NCI-H524 treated with DMSO at 0.1 percent for 48 hours (cell line): ENCODE results near the gene RNF14.

Experiments
- DNase-seq: peaks from one replicate; lab custom pipeline; 2025; lab: John Stamatoyannopoulos, UW

The RNF14 gene

DNA sequence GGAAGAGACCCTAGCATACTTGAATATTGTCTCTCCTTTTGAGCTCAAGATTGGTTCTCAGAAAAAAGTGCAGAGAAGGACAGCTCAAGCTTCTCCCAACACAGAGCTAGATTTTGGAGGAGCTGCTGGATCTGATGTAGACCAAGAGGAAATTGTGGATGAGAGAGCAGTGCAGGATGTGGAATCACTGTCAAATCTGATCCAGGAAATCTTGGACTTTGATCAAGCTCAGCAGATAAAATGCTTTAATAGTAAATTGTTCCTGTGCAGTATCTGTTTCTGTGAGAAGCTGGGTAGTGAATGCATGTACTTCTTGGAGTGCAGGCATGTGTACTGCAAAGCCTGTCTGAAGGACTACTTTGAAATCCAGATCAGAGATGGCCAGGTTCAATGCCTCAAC, 9.5 kb downstream of the RNF14 start:
- no peak for DNase-seq

- DNase-seq: no peak
Observed at GRCh38 chr5:141982626-141983025, 13.7 kb downstream of the RNF14 start.

GRCh38 chr5:141986072-141986471, 17.2 kb downstream of the RNF14 start:
- no peak for DNase-seq

- no peak for DNase-seq
Observed at GRCh38 chr5:141989720-141990119, 20.8 kb downstream of the RNF14 start.

DNA sequence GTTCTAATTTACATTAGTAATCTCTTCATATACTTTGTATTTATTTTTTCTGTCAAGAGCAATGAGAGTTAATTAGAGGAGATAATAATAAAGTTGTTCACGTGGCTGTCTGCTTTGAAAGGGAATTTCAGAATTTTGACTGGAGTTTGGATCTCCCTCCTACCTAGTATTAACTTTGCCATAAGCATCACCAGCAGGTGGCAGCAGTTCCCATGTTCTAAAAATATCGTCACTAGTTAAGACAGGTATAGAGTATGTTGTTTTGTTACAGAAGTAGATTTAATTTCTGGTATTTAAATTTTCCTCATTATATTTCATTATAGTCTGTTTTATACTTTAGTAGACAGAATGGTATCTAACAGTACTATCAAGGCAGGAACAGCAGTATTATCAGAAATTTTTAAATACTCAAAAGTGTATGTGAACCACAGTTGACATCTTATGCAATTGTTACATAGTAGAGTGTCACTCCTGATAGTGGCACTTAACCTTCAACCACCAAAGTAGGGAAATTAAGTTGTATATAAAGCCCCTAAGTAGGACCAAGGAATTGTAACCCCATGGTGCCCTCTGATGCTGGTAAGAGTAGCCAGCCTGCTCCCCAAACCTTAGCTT, 23.6 kb downstream of the RNF14 start:
- no peak for DNase-seq

DNA sequence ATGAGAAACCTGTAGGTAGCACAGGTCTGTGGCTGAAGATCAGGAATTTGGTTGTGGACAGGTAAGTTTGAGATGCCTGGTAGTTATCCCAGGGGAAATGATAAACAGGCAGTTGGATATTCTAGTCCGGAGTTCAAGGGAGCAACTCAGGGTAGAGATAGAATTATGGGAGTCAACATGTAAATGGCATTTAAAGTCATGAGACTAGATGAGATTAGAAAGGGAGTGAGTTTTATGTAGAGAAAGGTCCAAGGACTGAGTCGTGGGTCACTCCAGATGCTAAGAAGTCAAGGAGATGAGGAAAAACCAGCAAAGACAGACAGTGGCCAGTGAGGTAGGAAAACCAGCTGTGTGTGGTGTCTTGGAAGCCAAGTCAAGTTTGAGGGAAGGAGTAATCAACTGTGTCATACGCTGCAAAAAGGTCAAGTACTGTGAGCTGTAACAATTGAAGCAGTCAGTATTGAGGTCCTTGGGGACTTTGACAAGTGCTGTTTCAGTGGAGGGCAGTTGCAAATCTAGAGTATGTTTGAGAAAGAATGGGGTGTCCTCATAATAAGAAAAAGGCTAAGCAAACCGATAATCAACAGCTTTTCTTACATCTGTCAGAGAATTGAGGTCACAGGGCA, 25.7 kb downstream of the RNF14 start:
- no peak for DNase-seq

- no peak for DNase-seq
Observed at GRCh38 chr5:141995656-141996055, 26.8 kb downstream of the RNF14 start.

DNA sequence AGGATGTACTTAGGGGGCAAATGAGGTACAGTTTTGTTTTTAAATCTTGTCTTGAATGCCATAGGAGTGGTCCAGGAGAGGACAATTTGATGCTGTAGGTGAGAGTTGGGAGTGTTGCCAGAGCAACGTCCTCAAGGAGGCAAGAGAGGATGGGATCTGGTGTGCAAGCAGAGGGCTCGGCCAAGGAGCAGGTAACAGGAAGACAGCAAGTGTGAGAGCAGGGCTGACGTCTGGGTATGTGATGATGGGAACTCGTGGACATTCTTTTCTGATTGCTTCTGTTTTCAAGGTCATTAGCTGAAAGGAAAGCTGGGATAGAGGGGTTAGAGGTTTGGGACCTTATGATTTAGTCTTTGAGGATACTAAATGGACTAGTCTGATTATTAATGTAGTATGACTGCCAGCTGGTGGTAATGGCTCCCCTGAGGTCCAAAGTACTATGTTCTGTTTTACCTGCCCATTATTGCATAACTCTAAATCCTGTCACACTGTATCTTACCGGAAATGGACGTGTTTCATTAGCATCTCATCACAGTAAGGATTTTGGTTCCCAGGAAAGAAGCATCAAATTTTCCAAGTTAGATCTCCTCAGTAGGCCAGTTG, 28.6 kb downstream of the RNF14 start:
- no peak for DNase-seq

GRCh38 chr5:142000173-142000572, 31.3 kb downstream of the RNF14 start:
- DNase-seq: no peak

GRCh38 chr5:142000704-142001484, 32.0 kb downstream of the RNF14 start:
- no peak for DNase-seq

DNA sequence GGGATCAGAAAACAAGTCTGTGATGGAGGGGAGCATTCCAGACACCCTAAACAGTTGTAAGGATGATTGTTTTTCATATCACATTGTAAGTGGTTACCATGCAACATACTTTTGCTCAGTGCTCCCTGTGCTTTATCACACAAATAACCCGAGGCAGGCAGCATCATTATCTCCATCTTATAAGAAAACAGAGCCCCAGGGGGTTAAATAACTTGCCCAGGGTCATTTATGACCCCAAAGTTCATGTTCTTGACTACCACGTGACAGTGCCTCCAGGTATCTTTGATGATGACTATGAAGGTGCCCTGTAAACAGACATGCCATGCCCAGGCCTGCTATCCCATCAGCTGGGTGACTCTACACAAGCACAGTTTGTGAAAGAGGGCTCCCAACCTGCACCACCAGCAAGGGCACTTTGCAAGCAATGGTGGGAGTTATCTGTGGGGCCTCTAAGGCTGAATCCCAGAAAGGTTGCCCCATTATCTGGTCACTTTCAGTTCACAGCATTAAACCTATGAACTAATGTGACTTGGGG, 34.4 kb downstream of the RNF14 start:
- DNase-seq: no peak

- no peak for DNase-seq
Observed at GRCh38 chr5:142006363-142007236, 37.7 kb downstream of the RNF14 start.

DNA sequence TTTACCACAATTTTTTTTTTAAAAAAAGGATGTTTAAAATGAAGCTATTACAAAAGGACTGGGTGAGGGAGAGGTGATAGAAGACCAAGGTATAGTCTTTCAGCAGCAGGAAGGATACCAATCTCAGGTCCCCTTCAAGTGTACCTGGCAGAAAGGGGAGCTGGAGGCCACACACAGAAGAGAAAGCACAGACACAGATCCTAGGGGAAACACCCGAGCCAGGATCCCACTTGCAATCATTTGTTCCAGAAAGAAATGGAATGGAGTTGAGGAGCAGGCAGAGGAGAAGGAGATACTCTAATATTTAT, 38.3 kb downstream of the RNF14 start:
- DNase-seq: no peak

DNA sequence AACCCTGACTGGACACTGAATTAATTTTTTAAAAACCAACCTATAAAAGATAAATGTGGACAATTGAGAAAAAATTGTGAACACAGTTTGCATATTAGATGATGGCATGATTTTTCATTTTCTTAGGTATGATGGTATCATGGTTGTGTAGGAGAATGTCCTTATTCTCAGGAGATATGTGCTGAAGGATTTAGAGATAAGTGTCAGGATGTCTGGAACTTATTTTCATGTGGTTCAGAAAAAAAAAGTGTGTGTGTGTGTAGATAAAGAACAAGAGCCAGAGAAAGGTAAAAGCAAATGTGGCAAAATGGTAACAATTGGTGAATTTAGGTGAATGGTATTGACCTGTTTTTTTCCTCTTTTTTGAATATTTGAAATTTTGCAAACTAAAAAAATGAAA, 39.9 kb downstream of the RNF14 start:
- DNase-seq: no peak

DNA sequence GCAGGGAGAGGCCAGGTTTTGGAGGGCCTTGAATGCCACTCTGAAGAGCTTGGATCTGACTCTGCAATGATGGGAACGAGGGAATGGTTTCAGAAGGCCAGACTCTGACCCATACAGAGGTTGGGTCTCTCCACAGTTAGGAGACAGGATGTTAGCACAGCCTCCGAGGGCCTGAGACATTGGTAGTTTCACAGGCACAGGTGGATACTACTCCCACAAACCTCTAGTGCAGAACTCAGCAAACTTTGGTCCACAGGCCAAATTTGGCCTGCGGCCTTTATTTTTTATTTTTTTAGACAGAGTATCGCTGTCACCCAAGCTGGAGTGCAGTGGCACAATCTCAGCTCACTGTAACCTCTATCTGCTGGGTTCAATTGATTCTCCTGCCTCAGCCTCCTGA, 41.0 kb downstream of the RNF14 start:
- DNase-seq: no peak

GRCh38 chr5:142011572-142012185, 42.8 kb downstream of the RNF14 start:
- DNase-seq: no peak

GRCh38 chr5:142012186-142012785, 43.4 kb downstream of the RNF14 start:
- no peak for DNase-seq

- DNase-seq: no peak
Observed at GRCh38 chr5:142012792-142013388, 44.0 kb downstream of the RNF14 start, which contains the start of gene GNPDA1. TSS of gene GNPDA1 (minus strand) at chr5:142013027. CDS start at chr5:142012035, 992 bp downstream.

GRCh38 chr5:142013734-142014521, 45.0 kb downstream of the RNF14 start:
- no peak for DNase-seq
